HepG2 (cell line): ENCODE measurements around the gene ZFYVE27. TPM values are rescaled to one million over a fixed set of nuclear protein-coding genes. Genes with fewer than 3 reads are reported as not detected.

Source experiments
- ATAC-seq: fragments of 200-7000 bp; cut with Tn5 transposase; 3 replicates; pipeline ENCODE4 v1.9.1; 2020; ENCODE audit warnings: mild to moderate bottlenecking, moderate library complexity
- BruUV-seq: library from RNA; stranded (reverse); fragments of 400-500 nt; replicated peaks from 2 replicates; lab custom pipeline; 2021; lab: Mats Ljungman, UMichigan
- CTCF ChIA-PET: fragments of 300-600 bp; formaldehyde crosslinking; extraction: SDS; loops from one replicate; lab custom pipeline; 2021; ENCODE audit warnings: low total read pairs, inconsistent platforms, low intra/inter-chr PET ratio; lab: Yijun Ruan, JAX
- POLR2A ChIA-PET: fragments of 350-600 bp; sonication (Branson Sonifier 250); formaldehyde crosslinking; loops from one replicate; lab custom pipeline; 2020; ENCODE audit warnings: antibody characterized with exemption, inconsistent platforms; lab: Yijun Ruan, JAX
- DNase-seq: peaks from one replicate; pipeline ENCODE4 v3.0.0-alpha.2; 2015; ENCODE audit warnings: low spot score
- FAIRE-seq: peaks from 3 replicates; lab custom pipeline; 2011; peaks lifted over from hg19 to GRCh38; lab: Jason Lieb, UNC
- H2AFZ ChIP-seq: one replicate; pipeline ENCODE4 v1.6.1; 2011; ENCODE audit warnings: low read length, inconsistent platforms
- H3K27ac ChIP-seq: fragments of 300-600 bp; 3 replicates; pipeline ENCODE4 v1.8.0; 2011; ENCODE audit warnings: mixed run types, mild to moderate bottlenecking, mixed read lengths, low read length, inconsistent platforms; ENCODE audit not compliant: insufficient read depth; ENCODE audit errors: extremely low read length
- H3K27me3 ChIP-seq, 2 experiments: fragments of 200-600 bp in 1 of 2; 2 replicates in 1 of 2; 3 replicates in 1 of 2; pipeline versions ENCODE4 v1.6.0 to v1.8.0; 2011; ENCODE audit warnings: low read length in 2 of 2, mild to moderate bottlenecking in 2 of 2, moderate library complexity in 2 of 2, inconsistent platforms in 1 of 2; ENCODE audit not compliant: insufficient read depth in 2 of 2, control insufficient read depth in 1 of 2
- H3K36me3 ChIP-seq, 2 experiments: fragments of 200-600 bp in 1 of 2; replicated peaks in 1 of 2; 2 replicates in 1 of 2; 3 replicates in 1 of 2; pipeline versions ENCODE4 v1.5.1 to v1.8.0; 2011; ENCODE audit warnings: low read length in 2 of 2, inconsistent platforms in 1 of 2; ENCODE audit not compliant: insufficient read depth in 2 of 2, control insufficient read depth in 1 of 2
- H3K4me1 ChIP-seq: 2 replicates; pipeline ENCODE4 v1.5.1; 2012; ENCODE audit warnings: low read length, inconsistent platforms; ENCODE audit not compliant: insufficient read depth
- H3K4me2 ChIP-seq: 2 replicates; pipeline ENCODE4 v1.6.0; 2011; ENCODE audit warnings: low read depth, low read length, inconsistent platforms
- H3K4me3 ChIP-seq, 3 experiments: fragments of 200-600 bp in 1 of 3; sonication (generic), shearing (Covaris generic) in 1 of 3; replicated peaks in 1 of 3; 2 replicates each; pipeline ENCODE4 v1.5.1; 2011 to 2016; ENCODE audit warnings: low read length in 3 of 3, inconsistent platforms in 2 of 3, low read depth in 2 of 3, mild to moderate bottlenecking in 2 of 3, control low read depth in 1 of 3, mixed read lengths in 1 of 3; ENCODE audit not compliant: insufficient read depth in 1 of 3
- H3K79me2 ChIP-seq: one replicate; pipeline ENCODE4 v1.6.1; 2011; ENCODE audit warnings: low read length, inconsistent platforms; ENCODE audit not compliant: insufficient read depth
- H3K9ac ChIP-seq: 2 replicates; pipeline ENCODE4 v1.6.0; 2011; ENCODE audit warnings: mild to moderate bottlenecking, low read depth, low read length, inconsistent platforms; ENCODE audit not compliant: insufficient read depth
- H3K9me3 ChIP-seq: 2 replicates; pipeline ENCODE4 v1.5.1; 2012; ENCODE audit warnings: mild to moderate bottlenecking, low read length
- H4K20me1 ChIP-seq: 2 replicates; pipeline ENCODE4 v1.6.0; 2011; ENCODE audit warnings: inconsistent platforms, mild to moderate bottlenecking, low read length, moderate library complexity; ENCODE audit not compliant: insufficient read depth
- ZSCAN30 ChIP-seq: sonication (generic); formaldehyde crosslinking; IDR thresholded peaks from 2 replicates; pipeline ENCODE4 v1.5.0; 2020; ENCODE audit warnings: mild to moderate bottlenecking, missing genetic modification reagents
- WGBS: methylation state at CpG from one replicate; pipeline ENCODE4 v1.1.6; 2017; ENCODE audit warnings: low lambda C conversion rate; 5-methylcytosine and 5-hydroxymethylcytosine counted together
- in situ Hi-C: cut with HindIII; loops from 2 replicates; pipeline ENCODE4 v1.10.0; 2017; ENCODE audit warnings: low pct_unique_long_range_greater_than_20kb; ENCODE audit not compliant: extremely low pct_ligation_motif_present
- intact Hi-C: fragments of 100-400 bp; cut with micrococcal nuclease; formaldehyde crosslinking; loops from one replicate; pipeline ENCODE4 v1.10.0; 2022; ENCODE audit not compliant: unreplicated experiment
- polyA plus RNA-seq, 8 experiments: library from polyadenylated mRNA; depleted of rRNA in 3 of 8; stranded (reverse) in 7 of 8; unstranded in 1 of 8; fragments of >200 nt; fragmentation: Illumina TruSeq in 4 of 8; extraction: Trizol in 4 of 8; gene quantifications; 2 replicates each; pipeline versions ENCODE4 v1.2.1 to v1.2.3, GENCODE V29; 2011 to 2016; ENCODE audit warnings: low read depth in 4 of 8, missing spikeins in 1 of 8, mixed read lengths in 1 of 8; ENCODE audit not compliant: insufficient read depth in 1 of 8
- total RNA-seq, 5 experiments: library from RNA; depleted of rRNA; stranded (reverse); fragments of >200 nt; fragmentation: Illumina TruSeq; extraction: Trizol; gene quantifications; 2 replicates each; pipeline ENCODE4 v1.2.3, GENCODE V29; 2016; ENCODE audit warnings: low read depth in 1 of 5
- TF ChIP-seq, protein P1 (sequence below): sonication (generic); formaldehyde crosslinking; IDR thresholded peaks from 2 replicates; pipeline ENCODE4 v1.4.0; 2020; ENCODE audit warnings: missing genetic modification reagents, borderline replicate concordance

Gene ZFYVE27
- total and polyA plus RNA-seq, 2 of the 13 experiments (the other 11 are each of a cell fraction or from before 2014, with no cell fraction given): 19.7 to 20.5 TPM

DNA sequence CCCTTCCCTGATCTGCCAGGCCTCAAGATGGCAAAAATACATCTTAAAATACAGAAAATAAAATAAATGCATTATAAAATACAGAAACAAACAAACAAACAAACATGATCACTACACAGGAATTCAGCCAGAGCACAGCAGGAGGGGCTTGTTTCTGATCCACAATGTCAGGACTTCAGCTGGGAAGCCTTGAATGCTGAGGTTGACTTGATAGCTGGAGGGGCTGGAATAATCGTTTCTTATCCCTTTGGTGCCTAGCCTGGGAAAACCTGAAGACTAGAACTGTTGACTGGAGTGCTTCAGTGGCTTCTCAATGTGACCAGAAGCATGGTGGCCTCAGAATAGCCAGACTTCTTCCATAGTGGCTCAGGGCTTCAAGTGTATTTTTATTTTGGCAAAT lies 32.6 kb upstream of the ZFYVE27 start (continued):
- TF ChIP-seq, protein P1, sequence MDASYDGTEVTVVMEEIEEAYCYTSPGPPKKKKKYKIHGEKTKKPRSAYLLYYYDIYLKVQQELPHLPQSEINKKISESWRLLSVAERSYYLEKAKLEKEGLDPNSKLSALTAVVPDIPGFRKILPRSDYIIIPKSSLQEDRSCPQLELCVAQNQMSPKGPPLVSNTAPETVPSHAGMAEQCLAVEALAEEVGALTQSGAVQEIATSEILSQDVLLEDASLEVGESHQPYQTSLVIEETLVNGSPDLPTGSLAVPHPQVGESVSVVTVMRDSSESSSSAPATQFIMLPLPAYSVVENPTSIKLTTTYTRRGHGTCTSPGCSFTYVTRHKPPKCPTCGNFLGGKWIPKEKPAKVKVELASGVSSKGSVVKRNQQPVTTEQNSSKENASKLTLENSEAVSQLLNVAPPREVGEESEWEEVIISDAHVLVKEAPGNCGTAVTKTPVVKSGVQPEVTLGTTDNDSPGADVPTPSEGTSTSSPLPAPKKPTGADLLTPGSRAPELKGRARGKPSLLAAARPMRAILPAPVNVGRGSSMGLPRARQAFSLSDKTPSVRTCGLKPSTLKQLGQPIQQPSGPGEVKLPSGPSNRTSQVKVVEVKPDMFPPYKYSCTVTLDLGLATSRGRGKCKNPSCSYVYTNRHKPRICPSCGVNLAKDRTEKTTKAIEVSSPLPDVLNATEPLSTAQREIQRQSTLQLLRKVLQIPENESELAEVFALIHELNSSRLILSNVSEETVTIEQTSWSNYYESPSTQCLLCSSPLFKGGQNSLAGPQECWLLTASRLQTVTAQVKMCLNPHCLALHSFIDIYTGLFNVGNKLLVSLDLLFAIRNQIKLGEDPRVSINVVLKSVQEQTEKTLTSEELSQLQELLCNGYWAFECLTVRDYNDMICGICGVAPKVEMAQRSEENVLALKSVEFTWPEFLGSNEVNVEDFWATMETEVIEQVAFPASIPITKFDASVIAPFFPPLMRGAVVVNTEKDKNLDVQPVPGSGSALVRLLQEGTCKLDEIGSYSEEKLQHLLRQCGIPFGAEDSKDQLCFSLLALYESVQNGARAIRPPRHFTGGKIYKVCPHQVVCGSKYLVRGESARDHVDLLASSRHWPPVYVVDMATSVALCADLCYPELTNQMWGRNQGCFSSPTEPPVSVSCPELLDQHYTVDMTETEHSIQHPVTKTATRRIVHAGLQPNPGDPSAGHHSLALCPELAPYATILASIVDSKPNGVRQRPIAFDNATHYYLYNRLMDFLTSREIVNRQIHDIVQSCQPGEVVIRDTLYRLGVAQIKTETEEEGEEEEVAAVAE: no peak

DNA sequence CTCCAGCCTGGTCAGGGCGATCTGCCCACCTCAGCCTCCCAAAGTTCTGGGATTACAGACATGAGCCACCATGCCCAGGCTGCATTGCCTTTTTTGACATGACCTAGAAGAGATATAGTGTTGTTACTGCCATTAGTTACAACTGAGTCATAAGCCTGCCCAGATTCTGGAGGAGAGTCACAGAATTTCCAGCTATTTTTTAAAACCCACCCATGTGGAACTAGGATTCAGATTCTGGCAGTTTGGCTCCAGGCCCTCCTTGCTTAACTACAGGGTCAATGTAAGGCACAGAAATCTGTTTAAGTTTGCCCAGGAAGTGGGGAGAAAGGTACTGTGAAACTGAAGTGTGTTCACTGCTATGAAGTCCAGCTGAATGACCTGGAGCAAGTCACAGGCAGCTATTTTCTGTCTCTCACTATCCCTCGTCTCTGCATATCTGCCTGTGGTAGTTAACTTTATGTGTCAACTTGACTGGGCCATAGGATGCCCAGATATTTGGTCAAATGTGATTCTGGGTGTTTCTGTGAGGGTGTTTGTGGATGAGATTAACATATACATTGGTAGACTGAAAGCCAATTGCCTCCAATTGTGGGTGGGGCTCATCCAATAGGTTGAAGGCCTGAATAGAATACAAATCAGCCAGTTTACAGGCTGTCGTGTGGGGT lies 31.8 kb upstream of the ZFYVE27 start:
- FAIRE-seq: no peak
- no TSS peak for BruUV-seq
- H3K4me2 ChIP-seq: no peak overlapping the region
- no peak for TF ChIP-seq ZSCAN30 (CRISPR knock-in tag)
- H3K27ac ChIP-seq: no peak overlapping the region
- 4% methylated on average over 3 of the region's 3 CpGs for WGBS
- no peaks in the 10 kb centered on the region for H3K9me3 ChIP-seq
- no peak overlapping the region for H3K4me3 ChIP-seq
- H2AFZ ChIP-seq: no peak overlapping the region
- intact Hi-C loops (no loop called here), in situ Hi-C loops (no loop called here)
- no peaks in the 10 kb centered on the region for H3K36me3 ChIP-seq
- no peak overlapping the region for H3K9ac ChIP-seq
- DNase-seq: no peak
- ChIA-PET CTCF (no interaction called here), POLR2A (interaction anchor here (0.6 to 3.3 kb wide), 2 partner anchors 18 to 22 kb away, joined by 3 to 14 read pairs; partner anchors contain the start of gene AVPI1)
- peaks cover 60% of the 10 kb centered on the region for H3K4me1 ChIP-seq
- ATAC-seq: no peak
- no peaks in the 10 kb centered on the region for H3K27me3 ChIP-seq
- H4K20me1 ChIP-seq: no peaks in the 10 kb centered on the region
- no peaks in the 10 kb centered on the region for H3K79me2 ChIP-seq
